Measurements from ENCODE around the gene ACAP2. TPM values are rescaled to one million over a fixed set of nuclear protein-coding genes. Genes with fewer than 3 reads are reported as not detected.

ACAP2 gene
- total and polyA plus RNA-seq, 3 donors from 2014 or later, result 31.6 to 78.2 (median 72.3) TPM

- H3K4me3 ChIP-seq, result peak overlapping the region; percentile 81 to 82
- H3K4me1 ChIP-seq, result peaks cover 20% of the 10 kb centered on the region
- no peaks in the 10 kb centered on the region for H3K9me3 ChIP-seq
- no peaks in the 10 kb centered on the region for H3K27me3 ChIP-seq
- WGBS, 2 donors, result 0 to 1% methylated on average over 29 of the region's 30 CpGs
- no peaks in the 10 kb centered on the region for H3K36me3 ChIP-seq (ENCODE audit: low read depth, missing control alignments)
- TF ChIP-seq CTCF (IDR thresholded peaks at IDR 0.05) (peak; percentile 93 to 98 (median 95)), POLR2A (IDR thresholded peaks at IDR 0.05) (no peak)
- DNase-seq, result peak; percentile 89
- intact Hi-C loops (cut with DNase I; ENCODE audit: low total_unique reads), result loop anchor here (5.0 kb wide), 1 partner anchor 251 kb away; no protein-coding TSS in a partner anchor
- H3K27ac ChIP-seq, result peak overlapping the region; percentile 63 to 87
These were observed 171.2 kb downstream of the ACAP2 start for GRCh38 chr3:195271410-195272243.

DNA sequence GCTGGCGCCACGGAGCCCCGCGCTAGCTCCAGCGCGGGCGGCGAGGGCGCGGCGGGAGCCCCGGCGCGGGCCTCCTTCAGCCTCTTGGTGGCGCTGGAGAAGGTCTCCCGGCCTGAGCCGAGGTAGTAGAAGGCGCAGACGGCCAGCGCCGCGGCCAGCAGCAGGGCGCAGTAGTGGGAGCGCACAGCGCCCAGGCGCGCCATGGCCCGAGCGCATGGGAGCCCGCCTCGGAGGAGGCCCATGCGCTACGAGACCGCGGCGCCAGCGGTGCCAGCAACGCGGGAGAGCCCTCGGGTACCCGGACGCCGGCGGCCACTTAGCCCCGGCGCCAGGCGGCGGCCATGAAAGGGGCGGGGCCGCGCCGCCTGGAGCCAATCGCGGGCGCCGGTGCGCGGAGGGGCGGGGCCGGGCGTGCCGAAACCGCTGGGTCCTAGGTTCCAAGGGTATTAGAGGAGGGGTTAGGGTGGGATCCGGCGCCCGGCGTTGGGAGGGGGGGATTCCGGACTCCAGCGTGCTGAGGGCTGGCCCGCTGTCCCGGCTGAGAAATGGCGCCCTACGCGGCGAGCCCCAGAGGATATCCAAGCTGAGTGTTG lies 171.9 kb downstream of the ACAP2 start, which contains the start of gene XXYLT1:
XXYLT1 (minus strand) TSS at position 343 of the 593 bp plus-strand sequence; CDS start at position 242, 101 bp downstream.
- Histone ChIP-seq H3K9me3 (no peaks in the 10 kb centered on the region), H3K4me3 (peak within 1 kb of the TSS; percentile 81 to 82), H3K27ac (peak within 1 kb of the TSS; percentile 63 to 87), H3K4me1 (peaks cover 20% of the 10 kb centered on the region), H3K27me3 (no peaks in the 10 kb centered on the region), H3K36me3 (ENCODE audit: low read depth, missing control alignments) (no peaks in the 10 kb centered on the region)
- intact Hi-C loops (cut with DNase I; ENCODE audit: low total_unique reads), result loop anchor here (5.0 kb wide), 1 partner anchor 251 kb away; no protein-coding TSS in a partner anchor
- peak; percentile 92 for DNase-seq
- peak; percentile 57 to 69 (median 57) for TF ChIP-seq CTCF (IDR thresholded peaks at IDR 0.05)
- TF ChIP-seq POLR2A (IDR thresholded peaks at IDR 0.05), result no peak
- 0 to 1% methylated on average over 12 to 36 of the region's 75 CpGs for WGBS, 2 donors

DNA sequence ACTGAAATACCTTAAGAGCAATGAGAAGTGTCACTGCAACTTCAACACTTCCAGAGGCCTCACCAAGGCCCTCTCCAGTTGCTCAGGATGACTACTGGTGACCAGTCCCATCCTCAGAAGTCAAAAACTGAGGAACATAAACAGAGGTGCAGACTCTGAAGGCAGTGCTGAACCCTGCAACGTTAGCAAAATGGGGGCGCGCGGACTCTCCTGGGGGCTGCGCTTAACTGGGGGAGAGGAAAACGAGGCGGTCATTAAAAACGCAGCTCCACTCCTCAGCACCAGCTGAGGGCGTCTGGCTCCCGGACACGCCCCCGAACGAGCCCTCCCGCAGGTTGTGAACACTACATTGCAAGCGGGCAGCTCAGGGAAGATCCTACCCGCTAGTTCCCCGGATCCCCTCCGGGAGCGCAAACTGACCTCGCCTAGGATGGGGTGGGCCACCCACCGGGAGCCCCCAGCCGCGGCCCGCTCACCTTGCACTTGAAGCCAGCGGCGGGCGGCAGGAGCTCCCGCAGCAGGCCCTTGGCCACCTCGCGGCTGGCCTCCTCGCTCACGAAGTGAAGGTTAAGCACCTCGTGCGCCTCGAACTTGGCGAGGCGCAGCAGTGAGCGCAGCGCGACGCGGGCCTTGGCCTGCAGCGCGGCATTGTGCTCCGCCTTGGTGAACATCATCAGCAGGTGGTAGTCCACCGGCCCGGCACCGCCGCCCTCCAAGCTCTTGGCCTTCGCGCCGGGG lies 172.6 kb downstream of the ACAP2 start:
- peaks cover 20% of the 10 kb centered on the region for H3K4me1 ChIP-seq
- peak overlapping the region; percentile 81 to 82 for H3K4me3 ChIP-seq
- no peaks in the 10 kb centered on the region for H3K27me3 ChIP-seq
- DNase-seq, result peak; percentile 60
- no peaks in the 10 kb centered on the region for H3K36me3 ChIP-seq (ENCODE audit: low read depth, missing control alignments)
- no peaks in the 10 kb centered on the region for H3K9me3 ChIP-seq
- intact Hi-C loops (cut with DNase I; ENCODE audit: low total_unique reads), result loop anchor here (5.0 kb wide), 1 partner anchor 252 kb away; no protein-coding TSS in a partner anchor
- TF ChIP-seq POLR2A (IDR thresholded peaks at IDR 0.05) (no peak), CTCF (IDR thresholded peaks at IDR 0.05) (no peak)
- WGBS, 2 donors, result 0% methylated on average over 7 to 30 of the region's 52 CpGs
- H3K27ac ChIP-seq, result peak overlapping the region; percentile 63 to 87

- H3K27me3 ChIP-seq, result no peaks in the 10 kb centered on the region
- intact Hi-C loops (cut with DNase I; ENCODE audit: low total_unique reads), result loop anchor here (5.0 kb wide), 1 partner anchor 253 kb away; no protein-coding TSS in a partner anchor
- peak overlapping the region in 1 of 2 donors; percentile 81 for H3K4me3 ChIP-seq
- no peak overlapping the region for H3K27ac ChIP-seq
- no peaks in the 10 kb centered on the region for H3K36me3 ChIP-seq (ENCODE audit: low read depth, missing control alignments)
- WGBS, 2 donors, result 42 to 61% methylated on average over 5 of the region's 5 CpGs
- H3K9me3 ChIP-seq, result no peaks in the 10 kb centered on the region
- no peak for DNase-seq
- TF ChIP-seq POLR2A (IDR thresholded peaks at IDR 0.05), result no peak
- TF ChIP-seq CTCF (IDR thresholded peaks at IDR 0.05), result no peak
- H3K4me1 ChIP-seq, result peaks cover 20% of the 10 kb centered on the region
These were observed 173.3 kb downstream of the ACAP2 start for GRCh38 chr3:195269375-195270078.

All from testis (tissue), 3 donors.